Hepatocyte (in vitro differentiated cells): ENCODE measurements around the gene SIAH3.

ENCODE experiments used
- EZH2 ChIP-seq: fragments of 200-600 bp; sonication (generic); IDR thresholded peaks from 2 replicates; pipeline ENCODE4 v1.6.1; 2016; ENCODE audit warnings: antibody characterized with exemption, mild to moderate bottlenecking, borderline replicate concordance
- EZH2phosphoT487 ChIP-seq: fragments of 200-600 bp; sonication (generic); IDR thresholded peaks from one replicate; pipeline ENCODE4 v1.6.1; 2018; ENCODE audit warnings: antibody characterized with exemption, mild to moderate bottlenecking, low read depth, moderate library complexity; ENCODE audit not compliant: unreplicated experiment, severe bottlenecking
- TF ChIP-seq, protein P1 (sequence below): fragments of 200-600 bp; sonication (generic); IDR thresholded peaks from 2 replicates; pipeline ENCODE4 v1.5.1; 2016; ENCODE audit warnings: antibody characterized with exemption, mild to moderate bottlenecking; ENCODE audit not compliant: poor library complexity

DNA sequence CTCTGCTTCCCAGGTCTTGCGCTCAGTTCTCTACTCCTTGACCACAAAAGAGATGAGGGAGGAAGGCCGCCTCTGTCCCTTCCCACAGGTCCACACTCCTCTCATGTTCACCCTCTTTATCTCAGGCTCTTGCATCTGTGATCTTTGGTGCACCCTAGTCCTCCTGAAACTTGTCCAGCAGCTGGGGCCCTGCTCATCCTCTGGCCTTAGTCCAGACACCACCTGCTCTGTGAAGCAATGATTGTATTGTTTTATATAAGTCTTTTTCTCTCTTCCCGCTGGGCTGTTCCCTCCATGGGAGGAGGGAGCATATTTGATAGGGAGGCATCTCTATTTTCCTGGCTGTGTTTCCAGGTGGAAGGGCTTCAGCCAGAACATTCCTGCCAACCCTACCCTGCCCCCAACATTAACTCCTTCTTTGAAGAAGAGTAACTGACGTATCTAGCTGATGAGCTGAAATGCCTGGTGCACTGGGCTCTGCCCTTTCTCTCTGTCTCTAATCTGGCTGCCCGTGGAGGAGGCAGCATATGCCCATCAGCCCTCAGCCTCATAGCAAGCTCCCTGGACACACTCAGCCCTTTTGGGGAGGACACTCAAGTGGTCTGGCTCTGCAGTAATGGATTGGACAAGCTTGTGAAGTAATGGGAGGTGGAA is 38.2 kb upstream of the SIAH3 start:
- TF ChIP-seq, protein P1, sequence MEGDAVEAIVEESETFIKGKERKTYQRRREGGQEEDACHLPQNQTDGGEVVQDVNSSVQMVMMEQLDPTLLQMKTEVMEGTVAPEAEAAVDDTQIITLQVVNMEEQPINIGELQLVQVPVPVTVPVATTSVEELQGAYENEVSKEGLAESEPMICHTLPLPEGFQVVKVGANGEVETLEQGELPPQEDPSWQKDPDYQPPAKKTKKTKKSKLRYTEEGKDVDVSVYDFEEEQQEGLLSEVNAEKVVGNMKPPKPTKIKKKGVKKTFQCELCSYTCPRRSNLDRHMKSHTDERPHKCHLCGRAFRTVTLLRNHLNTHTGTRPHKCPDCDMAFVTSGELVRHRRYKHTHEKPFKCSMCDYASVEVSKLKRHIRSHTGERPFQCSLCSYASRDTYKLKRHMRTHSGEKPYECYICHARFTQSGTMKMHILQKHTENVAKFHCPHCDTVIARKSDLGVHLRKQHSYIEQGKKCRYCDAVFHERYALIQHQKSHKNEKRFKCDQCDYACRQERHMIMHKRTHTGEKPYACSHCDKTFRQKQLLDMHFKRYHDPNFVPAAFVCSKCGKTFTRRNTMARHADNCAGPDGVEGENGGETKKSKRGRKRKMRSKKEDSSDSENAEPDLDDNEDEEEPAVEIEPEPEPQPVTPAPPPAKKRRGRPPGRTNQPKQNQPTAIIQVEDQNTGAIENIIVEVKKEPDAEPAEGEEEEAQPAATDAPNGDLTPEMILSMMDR, result no peak
- TF ChIP-seq EZH2 (no peak), EZH2phosphoT487 (no peak)
